C1 segment of cervical spinal cord (tissue), 14 donors: ENCODE measurements around the gene MTCH2.

Experiments used
- DNase-seq, 14 donors: peaks; one replicate each; lab custom pipeline; 2025; lab: John Stamatoyannopoulos, UW

MTCH2 gene

GRCh38 chr11:47589977-47590861, 52.1 kb downstream of the MTCH2 start:
- peak in 1 of 14 donors; percentile 21 for DNase-seq

GRCh38 chr11:47589584-47589976, 52.8 kb downstream of the MTCH2 start:
- no peak for DNase-seq

GRCh38 chr11:47589118-47589517, 53.2 kb downstream of the MTCH2 start:
- no peak for DNase-seq

- DNase-seq: peak in 7 of 14 donors; percentile 35 to 68 (median 53)
Measured at GRCh38 chr11:47587723-47588326, 54.5 kb downstream of the MTCH2 start.

- DNase-seq: peak in 2 of 14 donors; percentile 24 to 46
Measured at GRCh38 chr11:47587039-47587716, 55.2 kb downstream of the MTCH2 start.

- peak in 6 of 14 donors; percentile 11 to 64 (median 39) for DNase-seq
Measured at GRCh38 chr11:47586098-47586855, 56.1 kb downstream of the MTCH2 start, which contains the start of gene FAM180B. Gene FAM180B (plus strand): TSS chr11:47586678. CDS start chr11:47586769, 91 bp downstream.

GRCh38 chr11:47583844-47584243, 58.5 kb downstream of the MTCH2 start:
- no peak for DNase-seq

GRCh38 chr11:47578524-47579494, 63.5 kb downstream of the MTCH2 start, which contains the start of the genes KBTBD4 and NDUFS3:
Gene KBTBD4 (minus strand): TSS chr11:47578970. CDS start chr11:47578951, 19 bp downstream.
Gene NDUFS3 (plus strand): TSS chr11:47579074. CDS start chr11:47579092, 18 bp downstream.
- DNase-seq: peak in 13 of 14 donors; percentile 77 to 96 (median 88)

GRCh38 chr11:47577460-47578041, 64.8 kb downstream of the MTCH2 start:
- no peak for DNase-seq

GRCh38 chr11:47573321-47573720, 69.0 kb downstream of the MTCH2 start:
- DNase-seq: peak in 5 of 14 donors; percentile 16 to 49 (median 30)

GRCh38 chr11:47572715-47573255, 69.6 kb downstream of the MTCH2 start:
- peak in 1 of 14 donors; percentile 49 for DNase-seq

GRCh38 chr11:47571895-47572294, 70.5 kb downstream of the MTCH2 start:
- DNase-seq: no peak

- no peak for DNase-seq
Measured at GRCh38 chr11:47571357-47571729, 71.0 kb downstream of the MTCH2 start.

- no peak for DNase-seq
Measured at GRCh38 chr11:47570651-47571356, 71.6 kb downstream of the MTCH2 start.

GRCh38 chr11:47569646-47570045, 72.7 kb downstream of the MTCH2 start:
- DNase-seq: no peak
